Endodermal cell (in vitro differentiated cells): ENCODE results near the gene LGALSL. TPM values are rescaled to one million over a fixed set of nuclear protein-coding genes. Genes with fewer than 3 reads are reported as not detected.

Experiments
- DNase-seq: peaks from one replicate; pipeline ENCODE4 v3.0.0-alpha.2; 2017
- H3K27ac ChIP-seq: 2 replicates; pipeline ENCODE4 v1.5.1; 2013; ENCODE audit warnings: mild to moderate bottlenecking, low read depth, low read length, moderate library complexity
- H3K27me3 ChIP-seq: 2 replicates; pipeline ENCODE4 v1.6.1; 2013; ENCODE audit warnings: mild to moderate bottlenecking, low read length, moderate library complexity; ENCODE audit not compliant: insufficient read depth, control insufficient read depth, poor library complexity, severe bottlenecking
- H3K36me3 ChIP-seq: 2 replicates; pipeline ENCODE4 v1.7.0; 2013; ENCODE audit warnings: mild to moderate bottlenecking, low read length, moderate library complexity; ENCODE audit not compliant: control insufficient read depth, insufficient read depth
- H3K4me1 ChIP-seq: one replicate; pipeline ENCODE4 v1.7.0; 2013; ENCODE audit warnings: low read length; ENCODE audit not compliant: control insufficient read depth, insufficient read depth
- H3K4me3 ChIP-seq: 2 replicates; pipeline ENCODE4 v1.5.1; 2013; ENCODE audit warnings: mild to moderate bottlenecking, low read length, moderate library complexity
- H3K9ac ChIP-seq: 2 replicates; pipeline ENCODE4 v1.6.1; 2013; ENCODE audit warnings: mild to moderate bottlenecking, low read length, moderate library complexity; ENCODE audit not compliant: poor library complexity, severe bottlenecking; ENCODE audit errors: extremely low read depth
- H3K9me3 ChIP-seq: 2 replicates; pipeline ENCODE4 v1.6.1; 2013; ENCODE audit warnings: mild to moderate bottlenecking, low read length, moderate library complexity; ENCODE audit not compliant: control insufficient read depth
- H3K27ac Mint-ChIP-seq: 2 replicates; pipeline ENCODE4 v1.8.0; 2020; ENCODE audit warnings: mixed read lengths
- H3K27me3 Mint-ChIP-seq: 2 replicates; pipeline ENCODE4 v1.8.0; 2021; ENCODE audit warnings: mild to moderate bottlenecking, mixed read lengths; ENCODE audit not compliant: insufficient read depth
- H3K36me3 Mint-ChIP-seq: 2 replicates; pipeline ENCODE4 v1.8.0; 2020; ENCODE audit warnings: low read depth, mixed read lengths
- H3K4me1 Mint-ChIP-seq: 2 replicates; pipeline ENCODE4 v1.8.0; 2020; ENCODE audit warnings: mixed read lengths
- H3K4me3 Mint-ChIP-seq: 2 replicates; pipeline ENCODE4 v1.8.0; 2020; ENCODE audit warnings: mild to moderate bottlenecking, moderate library complexity, mixed read lengths
- H3K9me3 Mint-ChIP-seq: 2 replicates; pipeline ENCODE4 v1.8.0; 2020; ENCODE audit warnings: mild to moderate bottlenecking, mixed read lengths
- CTCF ChIP-seq: fragments of 200-600 bp; sonication (generic); conservative IDR thresholded peaks from 2 replicates; pipeline ENCODE4 v1.5.0; 2021; ENCODE audit warnings: antibody characterized with exemption, mild to moderate bottlenecking
- WGBS, 2 experiments: methylation state at CpG; one replicate each; pipeline versions ENCODE4 v1.1.5 to v1.1.7; 2013; ENCODE audit warnings: missing lambda C conversion rate in 2 of 2, mixed read lengths in 1 of 2; ENCODE audit not compliant: insufficient coverage in 1 of 2, insufficient read length in 1 of 2; 5-methylcytosine and 5-hydroxymethylcytosine counted together
- total RNA-seq, 2 donors: library from RNA; stranded (reverse); fragmentation: NEBNext Ultra II Directional in 1 of 2; extraction: Animal tissue kit (Norgen Biotek cat#: 25700) in 1 of 2; gene quantifications; 2 replicates in 1 of 2; 3 replicates in 1 of 2; pipeline ENCODE4 v1.2.1, GENCODE V29; 2021

The LGALSL gene
- total RNA-seq, 2 donors from 2014 or later = 22.5 to 41.7 TPM

GRCh38 chr2:64422466-64422865 lies 31.5 kb upstream of the LGALSL start:
- Mint-ChIP-seq H3K27ac (no peak overlapping the region), H3K9me3 (no peaks in the 10 kb centered on the region), H3K27me3 (peaks cover 9% of the 10 kb centered on the region), H3K36me3 (no peaks in the 10 kb centered on the region), H3K4me1 (no peaks in the 10 kb centered on the region), H3K4me3 (no peak overlapping the region)
- no peak for DNase-seq
- Histone ChIP-seq H3K9me3 (no peaks in the 10 kb centered on the region), H3K9ac (no peak overlapping the region), H3K4me1 (no peaks in the 10 kb centered on the region), H3K27me3 (no peaks in the 10 kb centered on the region), H3K4me3 (no peak overlapping the region), H3K27ac (no peak overlapping the region), H3K36me3 (no peaks in the 10 kb centered on the region)
- TF ChIP-seq CTCF = no peak
- 90% methylated on average over 1 of the region's 1 CpG; no CpG with 5 or more reads in 1 of the 2 experiments for WGBS, 2 experiments

- Mint-ChIP-seq H3K27ac (no peak overlapping the region), H3K9me3 (no peaks in the 10 kb centered on the region)
These were observed 30.7 kb upstream of the LGALSL start for GRCh38 chr2:64423303-64423702.

DNA sequence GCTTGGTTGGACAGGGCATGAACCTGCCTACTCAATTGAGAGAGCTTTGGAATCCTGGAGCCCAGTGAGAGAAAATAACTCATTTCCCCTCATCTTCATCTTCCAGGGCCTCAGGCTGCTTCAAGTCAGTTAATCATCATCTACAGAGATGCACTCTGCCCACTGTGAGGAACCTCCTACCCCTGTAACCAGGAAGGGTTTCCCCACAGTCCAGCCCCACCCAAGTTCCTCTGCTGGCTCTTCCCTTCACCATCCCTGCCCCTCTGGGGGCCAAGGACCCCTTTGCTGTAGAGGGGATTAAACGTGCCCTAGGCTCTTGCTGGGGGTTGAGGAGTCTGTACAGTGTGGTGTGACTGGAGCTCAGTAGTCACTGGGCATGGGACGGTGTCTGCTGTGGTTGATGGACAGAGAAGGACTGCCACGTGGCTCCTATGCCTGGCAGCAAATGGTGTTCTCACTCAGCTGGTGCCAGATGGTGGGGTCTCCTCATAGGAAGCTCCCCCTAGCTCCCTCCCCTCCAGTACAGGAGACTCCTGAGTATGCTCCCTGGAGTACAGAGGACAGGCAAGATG lies 29.5 kb upstream of the LGALSL start:
- Histone ChIP-seq H3K9me3 (no peaks in the 10 kb centered on the region), H3K36me3 (no peaks in the 10 kb centered on the region), H3K9ac (no peak overlapping the region), H3K4me3 (no peak overlapping the region), H3K4me1 (no peaks in the 10 kb centered on the region), H3K27ac (no peak overlapping the region), H3K27me3 (no peaks in the 10 kb centered on the region)
- no peak for TF ChIP-seq CTCF
- H3K27me3 Mint-ChIP-seq = peaks cover 9% of the 10 kb centered on the region
- no peaks in the 10 kb centered on the region for H3K4me1 Mint-ChIP-seq
- H3K9me3 Mint-ChIP-seq = no peaks in the 10 kb centered on the region
- H3K36me3 Mint-ChIP-seq = no peaks in the 10 kb centered on the region
- DNase-seq = no peak
- no peak overlapping the region for H3K27ac Mint-ChIP-seq
- 90 to 93% methylated on average over 2 to 3 of the region's 3 CpGs for WGBS, 2 experiments
- H3K4me3 Mint-ChIP-seq = no peak overlapping the region

More at GRCh38 chr2:64423303-64423702, 30.7 kb upstream of the LGALSL start:
- no peak for DNase-seq
- H3K27me3 ChIP-seq = no peaks in the 10 kb centered on the region
- H3K36me3 ChIP-seq = no peaks in the 10 kb centered on the region
- H3K9ac ChIP-seq = no peak overlapping the region
- Mint-ChIP-seq H3K4me1 (no peaks in the 10 kb centered on the region), H3K27me3 (peaks cover 9% of the 10 kb centered on the region), H3K4me3 (no peak overlapping the region), H3K36me3 (no peaks in the 10 kb centered on the region)
- no peaks in the 10 kb centered on the region for H3K9me3 ChIP-seq
- H3K27ac ChIP-seq = no peak overlapping the region
- H3K4me1 ChIP-seq = no peaks in the 10 kb centered on the region
- no peak overlapping the region for H3K4me3 ChIP-seq
- TF ChIP-seq CTCF = no peak
